Neural progenitor cell (in vitro differentiated cells): ENCODE measurements around the gene POP4. TPM values are rescaled to one million over a fixed set of nuclear protein-coding genes. Genes with fewer than 3 reads are reported as not detected.

Source experiments
- DNase-seq: peaks from one replicate; pipeline ENCODE4 v3.0.0-alpha.2; 2016; ENCODE audit warnings: low spot score
- H2AFZ ChIP-seq: fragments of 200-600 bp; sonication (generic); replicated peaks from 2 replicates; pipeline ENCODE4 v1.6.1; 2016; ENCODE audit warnings: antibody characterized with exemption
- H3F3A ChIP-seq: fragments of 200-600 bp; sonication (generic); 2 replicates; pipeline ENCODE4 v1.6.1; 2016; ENCODE audit warnings: antibody characterized with exemption, low read depth
- H3K27ac ChIP-seq: fragments of 200-600 bp; sonication (generic); 2 replicates; pipeline ENCODE4 v1.5.1; 2016; ENCODE audit warnings: mild to moderate bottlenecking
- H3K27me3 ChIP-seq: fragments of 200-600 bp; sonication (generic); 2 replicates; pipeline ENCODE4 v1.6.1; 2016; ENCODE audit warnings: mild to moderate bottlenecking, moderate library complexity
- H3K36me3 ChIP-seq: fragments of 200-600 bp; sonication (generic); 2 replicates; pipeline ENCODE4 v1.5.1; 2016
- H3K4me1 ChIP-seq: fragments of 200-600 bp; sonication (generic); 2 replicates; pipeline ENCODE4 v1.6.1; 2016; ENCODE audit warnings: mixed run types
- H3K4me2 ChIP-seq: fragments of 200-600 bp; sonication (generic); 2 replicates; pipeline ENCODE4 v1.6.1; 2016
- H3K4me3 ChIP-seq: fragments of 200-600 bp; sonication (generic); 2 replicates; pipeline ENCODE4 v1.5.1; 2016
- H3K79me2 ChIP-seq: fragments of 200-600 bp; sonication (generic); 2 replicates; pipeline ENCODE4 v1.6.1; 2016; ENCODE audit warnings: low read depth
- H3K9ac ChIP-seq: fragments of 200-600 bp; sonication (generic); 2 replicates; pipeline ENCODE4 v1.6.1; 2016
- H3K9me3 ChIP-seq: fragments of 200-600 bp; sonication (generic); 2 replicates; pipeline ENCODE4 v1.5.1; 2016; ENCODE audit warnings: low read depth
- H4K20me1 ChIP-seq: fragments of 200-600 bp; sonication (generic); 2 replicates; pipeline ENCODE4 v1.6.1; 2016; ENCODE audit warnings: low read depth
- H3K27ac Mint-ChIP-seq: 3 replicates; pipeline ENCODE4 v1.8.0; 2021; ENCODE audit warnings: mixed read lengths
- H3K27me3 Mint-ChIP-seq: 2 replicates; pipeline ENCODE4 v1.8.0; 2022; ENCODE audit warnings: low read depth, mild to moderate bottlenecking, inconsistent platforms, moderate library complexity, mixed read lengths; ENCODE audit not compliant: insufficient read depth
- H3K36me3 Mint-ChIP-seq: 3 replicates; pipeline ENCODE4 v1.8.0; 2021; ENCODE audit warnings: mixed read lengths
- H3K4me1 Mint-ChIP-seq: 3 replicates; pipeline ENCODE4 v1.8.0; 2021; ENCODE audit warnings: mixed read lengths
- H3K4me3 Mint-ChIP-seq: 3 replicates; pipeline ENCODE4 v1.8.0; 2021; ENCODE audit warnings: mild to moderate bottlenecking, moderate library complexity, mixed read lengths
- H3K9me3 Mint-ChIP-seq: 3 replicates; pipeline ENCODE4 v1.8.0; 2020; ENCODE audit warnings: mixed read lengths
- CTCF ChIP-seq: fragments of 200-600 bp; sonication (generic); IDR thresholded peaks from 2 replicates; pipeline ENCODE4 v1.5.1; 2017; ENCODE audit warnings: antibody characterized with exemption, mild to moderate bottlenecking
- EZH2 ChIP-seq: fragments of 200-600 bp; sonication (generic); IDR thresholded peaks from 2 replicates; pipeline ENCODE4 v1.6.1; 2017; ENCODE audit warnings: antibody characterized with exemption, mild to moderate bottlenecking, moderate library complexity
- EZH2phosphoT487 ChIP-seq: fragments of 200-600 bp; sonication (generic); IDR thresholded peaks from 2 replicates; pipeline ENCODE4 v1.6.1; 2017; ENCODE audit warnings: antibody characterized with exemption
- total RNA-seq: library from RNA; depleted of rRNA; stranded (reverse); fragments of >200 nt; gene quantifications from 2 replicates; pipeline ENCODE4 v1.2.3, GENCODE V29; 2015; ENCODE audit warnings: low replicate concordance

The POP4 gene
- total RNA-seq, 1 donor from 2014 or later, result 77.8 TPM

GRCh38 chr19:29645491-29645867, 39.4 kb downstream of the POP4 start:
- Histone ChIP-seq H2AFZ (peak overlapping the region; percentile 89), H3K79me2 (no peaks in the 10 kb centered on the region), H3K9ac (no peak overlapping the region), H3K9me3 (no peaks in the 10 kb centered on the region), H3K4me1 (no peaks in the 10 kb centered on the region), H3K4me3 (no peak overlapping the region), H3K27me3 (peaks cover 3% of the 10 kb centered on the region), H3K27ac (no peak overlapping the region), H3K4me2 (no peak overlapping the region), H3K36me3 (no peaks in the 10 kb centered on the region), H3F3A (no peaks in the 10 kb centered on the region), H4K20me1 (no peaks in the 10 kb centered on the region)
- Mint-ChIP-seq H3K27me3 (peaks cover 9% of the 10 kb centered on the region), H3K9me3 (no peaks in the 10 kb centered on the region), H3K4me1 (peaks cover 4% of the 10 kb centered on the region), H3K36me3 (no peaks in the 10 kb centered on the region), H3K4me3 (no peak overlapping the region), H3K27ac (no peak overlapping the region)
- TF ChIP-seq EZH2 (no peak), CTCF (no peak), EZH2phosphoT487 (no peak)
- DNase-seq, result no peak

- H3K27me3 ChIP-seq, result peaks cover 3% of the 10 kb centered on the region
- H3K36me3 ChIP-seq, result no peaks in the 10 kb centered on the region
- Mint-ChIP-seq H3K4me3 (no peak overlapping the region), H3K9me3 (no peaks in the 10 kb centered on the region), H3K36me3 (no peaks in the 10 kb centered on the region), H3K27me3 (peaks cover 8% of the 10 kb centered on the region), H3K27ac (no peak overlapping the region), H3K4me1 (peaks cover 4% of the 10 kb centered on the region)
- H3K4me1 ChIP-seq, result no peaks in the 10 kb centered on the region
- H3K4me2 ChIP-seq, result no peak overlapping the region
- no peaks in the 10 kb centered on the region for H3K79me2 ChIP-seq
- peak overlapping the region; percentile 89 for H2AFZ ChIP-seq
- H3K9me3 ChIP-seq, result no peaks in the 10 kb centered on the region
- TF ChIP-seq EZH2, result no peak
- TF ChIP-seq CTCF, result no peak
- TF ChIP-seq EZH2phosphoT487, result no peak
- H3F3A ChIP-seq, result no peaks in the 10 kb centered on the region
- DNase-seq, result no peak
- no peak overlapping the region for H3K4me3 ChIP-seq
- H4K20me1 ChIP-seq, result no peaks in the 10 kb centered on the region
- H3K9ac ChIP-seq, result no peak overlapping the region
- no peak overlapping the region for H3K27ac ChIP-seq
Measured at GRCh38 chr19:29645911-29646310, 39.8 kb downstream of the POP4 start.

GRCh38 chr19:29650772-29651387, 44.8 kb downstream of the POP4 start:
- no peaks in the 10 kb centered on the region for H3K79me2 ChIP-seq
- H3K4me1 Mint-ChIP-seq, result no peaks in the 10 kb centered on the region
- H3K27ac Mint-ChIP-seq, result no peak overlapping the region
- no peak overlapping the region for H3K4me3 ChIP-seq
- H3K4me2 ChIP-seq, result no peak overlapping the region
- no peak for DNase-seq
- H3K27ac ChIP-seq, result no peak overlapping the region
- H3F3A ChIP-seq, result no peaks in the 10 kb centered on the region
- no peaks in the 10 kb centered on the region for H3K36me3 Mint-ChIP-seq
- H3K27me3 Mint-ChIP-seq, result peaks cover 6% of the 10 kb centered on the region
- peaks cover 3% of the 10 kb centered on the region for H3K9me3 Mint-ChIP-seq
- TF ChIP-seq CTCF (no peak), EZH2 (no peak), EZH2phosphoT487 (no peak)
- H3K9ac ChIP-seq, result no peak overlapping the region
- no peaks in the 10 kb centered on the region for H3K9me3 ChIP-seq
- H3K4me3 Mint-ChIP-seq, result no peak overlapping the region
- H3K36me3 ChIP-seq, result no peaks in the 10 kb centered on the region
- peaks cover under 1% of the 10 kb centered on the region for H3K27me3 ChIP-seq
- H2AFZ ChIP-seq, result no peak overlapping the region
- H3K4me1 ChIP-seq, result no peaks in the 10 kb centered on the region
- H4K20me1 ChIP-seq, result no peaks in the 10 kb centered on the region
